Liver (tissue), 3 donors: Measurements from ENCODE around the gene ARL5B.

ENCODE experiments used
- TAF1 ChIP-seq: conservative IDR thresholded peaks from 2 replicates; pipeline ENCODE4 v1.6.1; 2016; ENCODE audit warnings: antibody characterized with exemption, mild to moderate bottlenecking
- TF ChIP-seq, protein P1 (sequence below): fragments of 150-350 bp; IDR thresholded peaks from 2 replicates; pipeline ENCODE4 v1.5.1; 2017; ENCODE audit warnings: improper control_type of control experiment, low read depth, low read length; ENCODE audit not compliant: missing input control
- donor health status: healthy.
- donor health status: healthy.

DNA sequence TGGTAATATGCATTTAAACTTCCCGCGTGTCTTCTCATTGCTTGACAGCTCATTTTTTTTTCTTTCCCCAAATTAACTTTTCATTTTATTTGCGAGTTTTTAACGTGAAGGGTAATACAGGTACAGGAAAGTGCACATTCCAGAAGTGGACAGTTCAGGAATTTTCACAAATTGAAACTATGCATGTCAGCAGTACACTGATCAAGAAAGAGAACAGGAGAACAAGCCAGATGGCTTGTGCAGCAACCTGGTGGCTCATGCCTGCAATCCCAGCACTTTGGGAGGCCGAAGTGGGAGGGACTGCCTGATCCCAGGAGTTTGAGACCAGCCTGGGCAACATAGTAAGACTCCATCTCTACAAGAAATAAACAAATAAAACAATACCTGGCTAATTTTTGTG lies 28.5 kb downstream of the ARL5B start:
- TF ChIP-seq, protein P1, sequence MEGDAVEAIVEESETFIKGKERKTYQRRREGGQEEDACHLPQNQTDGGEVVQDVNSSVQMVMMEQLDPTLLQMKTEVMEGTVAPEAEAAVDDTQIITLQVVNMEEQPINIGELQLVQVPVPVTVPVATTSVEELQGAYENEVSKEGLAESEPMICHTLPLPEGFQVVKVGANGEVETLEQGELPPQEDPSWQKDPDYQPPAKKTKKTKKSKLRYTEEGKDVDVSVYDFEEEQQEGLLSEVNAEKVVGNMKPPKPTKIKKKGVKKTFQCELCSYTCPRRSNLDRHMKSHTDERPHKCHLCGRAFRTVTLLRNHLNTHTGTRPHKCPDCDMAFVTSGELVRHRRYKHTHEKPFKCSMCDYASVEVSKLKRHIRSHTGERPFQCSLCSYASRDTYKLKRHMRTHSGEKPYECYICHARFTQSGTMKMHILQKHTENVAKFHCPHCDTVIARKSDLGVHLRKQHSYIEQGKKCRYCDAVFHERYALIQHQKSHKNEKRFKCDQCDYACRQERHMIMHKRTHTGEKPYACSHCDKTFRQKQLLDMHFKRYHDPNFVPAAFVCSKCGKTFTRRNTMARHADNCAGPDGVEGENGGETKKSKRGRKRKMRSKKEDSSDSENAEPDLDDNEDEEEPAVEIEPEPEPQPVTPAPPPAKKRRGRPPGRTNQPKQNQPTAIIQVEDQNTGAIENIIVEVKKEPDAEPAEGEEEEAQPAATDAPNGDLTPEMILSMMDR: no peak
- TF ChIP-seq TAF1: no peak
